Neural crest cell (in vitro differentiated cells): ENCODE measurements around the gene MIEN1. TPM values are rescaled to one million over a fixed set of nuclear protein-coding genes. Genes with fewer than 3 reads are reported as not detected.

Experiments
- DNase-seq: peaks from one replicate; pipeline ENCODE4 v3.0.0; 2021; ENCODE audit warnings: low read depth, mixed read lengths, low spot score
- H3K27ac Mint-ChIP-seq: one replicate; pipeline ENCODE4 v1.8.0; 2021; ENCODE audit warnings: mild to moderate bottlenecking, mixed read lengths; ENCODE audit not compliant: unreplicated experiment
- H3K27me3 Mint-ChIP-seq: 2 replicates; pipeline ENCODE4 v1.8.0; 2021; ENCODE audit warnings: low read depth, mild to moderate bottlenecking, mixed read lengths
- H3K36me3 Mint-ChIP-seq: 2 replicates; pipeline ENCODE4 v1.8.0; 2021; ENCODE audit warnings: low read depth, mild to moderate bottlenecking, mixed read lengths
- H3K4me1 Mint-ChIP-seq: 2 replicates; pipeline ENCODE4 v1.8.0; 2021; ENCODE audit warnings: mixed read lengths
- H3K4me3 Mint-ChIP-seq: one replicate; pipeline ENCODE4 v1.8.0; 2021; ENCODE audit warnings: mild to moderate bottlenecking, mixed read lengths
- H3K9me3 Mint-ChIP-seq: 2 replicates; pipeline ENCODE4 v1.8.0; 2021; ENCODE audit warnings: mixed read lengths
- CTCF ChIP-seq: fragments of 200-600 bp; sonication (generic); conservative IDR thresholded peaks from 2 replicates; pipeline ENCODE4 v1.5.0; 2021; ENCODE audit warnings: antibody characterized with exemption, mild to moderate bottlenecking
- total RNA-seq: library from RNA; stranded (reverse); gene quantifications from 2 replicates; pipeline ENCODE4 v1.2.1, GENCODE V29; 2021

The MIEN1 gene
- total RNA-seq, 1 donor from 2014 or later = 35.6 TPM

GRCh38 chr17:39719563-39720355 lies 10.6 kb downstream of the MIEN1 start:
- Mint-ChIP-seq H3K27ac (no peak overlapping the region), H3K4me3 (no peak overlapping the region), H3K9me3 (no peaks in the 10 kb centered on the region), H3K27me3 (no peaks in the 10 kb centered on the region), H3K36me3 (peaks cover 3% of the 10 kb centered on the region), H3K4me1 (no peaks in the 10 kb centered on the region)
- DNase-seq = no peak
- TF ChIP-seq CTCF = no peak

GRCh38 chr17:39717660-39718059 lies 12.7 kb downstream of the MIEN1 start:
- Mint-ChIP-seq H3K4me1 (no peaks in the 10 kb centered on the region), H3K36me3 (peaks cover 3% of the 10 kb centered on the region)
- DNase-seq = no peak

GRCh38 chr17:39716879-39717536 lies 13.3 kb downstream of the MIEN1 start:
- Mint-ChIP-seq H3K36me3 (peaks cover 3% of the 10 kb centered on the region), H3K4me1 (no peaks in the 10 kb centered on the region), H3K4me3 (no peak overlapping the region), H3K27ac (no peak overlapping the region), H3K27me3 (no peaks in the 10 kb centered on the region), H3K9me3 (no peaks in the 10 kb centered on the region)
- TF ChIP-seq CTCF = no peak
- no peak for DNase-seq

More at GRCh38 chr17:39717660-39718059, 12.7 kb downstream of the MIEN1 start:
- Mint-ChIP-seq H3K27ac (no peak overlapping the region), H3K9me3 (no peaks in the 10 kb centered on the region), H3K27me3 (no peaks in the 10 kb centered on the region), H3K4me3 (no peak overlapping the region)
- no peak for TF ChIP-seq CTCF

- no peak for DNase-seq
- TF ChIP-seq CTCF = no peak
- no peaks in the 10 kb centered on the region for H3K9me3 Mint-ChIP-seq
- H3K27ac Mint-ChIP-seq = no peak overlapping the region
- peaks cover 3% of the 10 kb centered on the region for H3K36me3 Mint-ChIP-seq
- no peaks in the 10 kb centered on the region for H3K4me1 Mint-ChIP-seq
- H3K4me3 Mint-ChIP-seq = no peak overlapping the region
- no peaks in the 10 kb centered on the region for H3K27me3 Mint-ChIP-seq
Measured at GRCh38 chr17:39716073-39716818, 14.1 kb downstream of the MIEN1 start.

- peaks cover 3% of the 10 kb centered on the region for H3K36me3 Mint-ChIP-seq
- peak overlapping the region; percentile 43 for H3K27ac Mint-ChIP-seq
- TF ChIP-seq CTCF = no peak
- H3K4me3 Mint-ChIP-seq = no peak overlapping the region
- no peak for DNase-seq
- no peaks in the 10 kb centered on the region for H3K9me3 Mint-ChIP-seq
- H3K4me1 Mint-ChIP-seq = no peaks in the 10 kb centered on the region
- H3K27me3 Mint-ChIP-seq = no peaks in the 10 kb centered on the region
Measured at GRCh38 chr17:39715375-39716072, 14.8 kb downstream of the MIEN1 start.
